ENCODE measurements around the gene FSIP1. TPM values are rescaled to one million over a fixed set of nuclear protein-coding genes. Genes with fewer than 3 reads are reported as not detected.

FSIP1 gene
- polyA plus RNA-seq, 3 donors, result 0.10 to 0.48 (median 0.21) TPM

GRCh38 chr15:39701988-39702387, 80.7 kb downstream of the FSIP1 start:
- Histone ChIP-seq H3K79me2 (ENCODE audit: insufficient read depth, low read length) (no peaks in the 10 kb centered on the region), H3K27me3 (ENCODE audit: control insufficient read depth in 2 of 2, insufficient read depth in 2 of 2, low read length in 2 of 2) (no peaks in the 10 kb centered on the region), H3K4me2 (replicated peaks; ENCODE audit: extremely low read depth, low read length, poor library complexity, severe bottlenecking) (no peak overlapping the region), H2AFZ (ENCODE audit: insufficient read depth, low read depth, low read length, poor library complexity, severe bottlenecking) (no peak overlapping the region), H3K4me1 (ENCODE audit: control insufficient read depth in 1 of 2, insufficient read depth in 2 of 2, low read length in 2 of 2) (no peaks in the 10 kb centered on the region), H3K36me3 (replicated peaks in 1 of 2; ENCODE audit: control insufficient read depth in 1 of 2, insufficient read depth in 2 of 2, low read length in 2 of 2) (no peaks in the 10 kb centered on the region), H3K9ac (ENCODE audit: insufficient read depth, low read length, poor library complexity, severe bottlenecking) (no peak overlapping the region), H4K20me1 (ENCODE audit: insufficient read depth, low read length) (no peaks in the 10 kb centered on the region), H3K9me3 (replicated peaks in 1 of 2; ENCODE audit: control insufficient read depth in 1 of 2, insufficient read depth in 1 of 2, low read length in 2 of 2) (no peaks in the 10 kb centered on the region), H3K27ac (ENCODE audit: low read depth in 1 of 2, low read length in 2 of 2) (no peak overlapping the region), H3K4me3 (replicated peaks in 1 of 3; ENCODE audit: low read depth in 2 of 3, low read length in 3 of 3) (no peak overlapping the region)
- intact Hi-C loops (cut with micrococcal nuclease), result no loop called here
- no peak for DNase-seq
- TF ChIP-seq CTCF (IDR thresholded peaks at IDR 0.05), result no peak
- Mint-ChIP-seq H3K4me1 (no peaks in the 10 kb centered on the region), H3K4me3 (no peak overlapping the region), H3K9me3 (no peaks in the 10 kb centered on the region), H3K27me3 (ENCODE audit: low read depth in 3 of 3) (no peaks in the 10 kb centered on the region), H3K36me3 (no peaks in the 10 kb centered on the region), H3K27ac (no peak overlapping the region)
- WGBS (ENCODE audit: insufficient coverage), result 100% methylated on average over 1 of the region's 3 CpGs

- H3K4me1 Mint-ChIP-seq, result no peaks in the 10 kb centered on the region
- Histone ChIP-seq H2AFZ (ENCODE audit: insufficient read depth, low read depth, low read length, poor library complexity, severe bottlenecking) (no peak overlapping the region), H3K4me2 (replicated peaks; ENCODE audit: extremely low read depth, low read length, poor library complexity, severe bottlenecking) (no peak overlapping the region), H3K27me3 (ENCODE audit: control insufficient read depth in 2 of 2, insufficient read depth in 2 of 2, low read length in 2 of 2) (no peaks in the 10 kb centered on the region), H3K27ac (ENCODE audit: low read depth in 1 of 2, low read length in 2 of 2) (no peak overlapping the region), H3K9me3 (replicated peaks in 1 of 2; ENCODE audit: control insufficient read depth in 1 of 2, insufficient read depth in 1 of 2, low read length in 2 of 2) (no peaks in the 10 kb centered on the region), H3K4me1 (ENCODE audit: control insufficient read depth in 1 of 2, insufficient read depth in 2 of 2, low read length in 2 of 2) (no peaks in the 10 kb centered on the region), H4K20me1 (ENCODE audit: insufficient read depth, low read length) (no peaks in the 10 kb centered on the region), H3K4me3 (replicated peaks in 1 of 3; ENCODE audit: low read depth in 2 of 3, low read length in 3 of 3) (no peak overlapping the region), H3K79me2 (ENCODE audit: insufficient read depth, low read length) (no peaks in the 10 kb centered on the region), H3K36me3 (replicated peaks in 1 of 2; ENCODE audit: control insufficient read depth in 1 of 2, insufficient read depth in 2 of 2, low read length in 2 of 2) (no peaks in the 10 kb centered on the region), H3K9ac (ENCODE audit: insufficient read depth, low read length, poor library complexity, severe bottlenecking) (no peak overlapping the region)
- DNase-seq, result no peak
- intact Hi-C loops (cut with micrococcal nuclease), result no loop called here
- H3K27me3 Mint-ChIP-seq (ENCODE audit: low read depth in 3 of 3), result no peaks in the 10 kb centered on the region
- H3K27ac Mint-ChIP-seq, result no peak overlapping the region
- no peaks in the 10 kb centered on the region for H3K9me3 Mint-ChIP-seq
- no CpG with 5 or more reads among the region's 1 CpG for WGBS (ENCODE audit: insufficient coverage)
- H3K36me3 Mint-ChIP-seq, result no peaks in the 10 kb centered on the region
- H3K4me3 Mint-ChIP-seq, result no peak overlapping the region
- TF ChIP-seq CTCF (IDR thresholded peaks at IDR 0.05), result no peak
Observed at GRCh38 chr15:39700375-39700700, 82.3 kb downstream of the FSIP1 start.

All from CD14-positive monocyte (primary cell).